OCI-LY7 (cell line): ENCODE results near the gene XPO4.

Experiments
- EZH2phosphoT487 ChIP-seq: fragments of 200-600 bp; sonication (generic); IDR thresholded peaks from 2 replicates; pipeline ENCODE4 v1.6.1; 2018; ENCODE audit warnings: low read depth, borderline replicate concordance, mild to moderate bottlenecking, mixed run types, antibody characterized with exemption, low read length, moderate library complexity, mixed read lengths
- TF ChIP-seq, protein P1 (sequence below): fragments of 200-600 bp; sonication (generic); conservative IDR thresholded peaks from 2 replicates; pipeline ENCODE4 v1.5.1; 2014; ENCODE audit warnings: mild to moderate bottlenecking, antibody characterized with exemption, low read length, moderate library complexity, mixed read lengths

DNA sequence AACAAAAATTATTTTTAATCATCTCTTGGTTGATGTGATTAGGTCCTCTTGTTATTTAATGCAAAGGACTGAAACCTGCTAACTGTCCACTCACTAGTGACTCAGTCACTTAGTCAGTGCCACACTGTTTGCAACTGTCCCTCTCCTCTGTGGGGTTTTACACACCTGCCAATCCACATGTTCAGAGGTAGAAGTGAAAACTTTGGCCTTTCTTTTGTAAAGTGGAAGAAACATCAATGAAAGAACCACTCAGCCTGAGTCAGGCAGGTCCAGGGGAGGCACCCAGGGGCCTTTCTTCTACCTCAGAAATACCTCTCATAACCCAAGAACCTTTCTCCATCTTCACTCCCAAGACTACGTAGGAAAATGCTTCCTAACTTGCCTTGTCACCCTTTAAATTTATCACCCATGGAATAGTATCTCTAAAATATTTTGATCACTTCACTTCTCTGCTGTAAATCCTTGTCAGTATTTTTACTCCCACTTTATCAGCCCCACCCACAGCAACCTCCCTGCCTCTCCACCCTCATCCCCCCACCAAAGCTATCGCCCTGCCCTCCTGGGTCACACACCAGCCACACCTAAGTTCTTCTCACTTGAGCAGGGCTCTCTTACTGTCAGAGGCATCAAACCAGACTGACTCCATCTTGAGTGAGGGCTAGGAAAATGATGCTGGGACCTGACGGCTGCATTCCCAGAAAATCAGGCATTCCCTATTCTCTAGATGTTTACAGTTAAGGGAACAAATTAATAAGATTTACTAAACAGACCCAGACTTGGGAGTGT lies 99.2 kb downstream of the XPO4 start:
- TF ChIP-seq, protein P1, sequence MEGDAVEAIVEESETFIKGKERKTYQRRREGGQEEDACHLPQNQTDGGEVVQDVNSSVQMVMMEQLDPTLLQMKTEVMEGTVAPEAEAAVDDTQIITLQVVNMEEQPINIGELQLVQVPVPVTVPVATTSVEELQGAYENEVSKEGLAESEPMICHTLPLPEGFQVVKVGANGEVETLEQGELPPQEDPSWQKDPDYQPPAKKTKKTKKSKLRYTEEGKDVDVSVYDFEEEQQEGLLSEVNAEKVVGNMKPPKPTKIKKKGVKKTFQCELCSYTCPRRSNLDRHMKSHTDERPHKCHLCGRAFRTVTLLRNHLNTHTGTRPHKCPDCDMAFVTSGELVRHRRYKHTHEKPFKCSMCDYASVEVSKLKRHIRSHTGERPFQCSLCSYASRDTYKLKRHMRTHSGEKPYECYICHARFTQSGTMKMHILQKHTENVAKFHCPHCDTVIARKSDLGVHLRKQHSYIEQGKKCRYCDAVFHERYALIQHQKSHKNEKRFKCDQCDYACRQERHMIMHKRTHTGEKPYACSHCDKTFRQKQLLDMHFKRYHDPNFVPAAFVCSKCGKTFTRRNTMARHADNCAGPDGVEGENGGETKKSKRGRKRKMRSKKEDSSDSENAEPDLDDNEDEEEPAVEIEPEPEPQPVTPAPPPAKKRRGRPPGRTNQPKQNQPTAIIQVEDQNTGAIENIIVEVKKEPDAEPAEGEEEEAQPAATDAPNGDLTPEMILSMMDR = no peak
- no peak for TF ChIP-seq EZH2phosphoT487
